Skeletal muscle satellite cell (primary cell): ENCODE measurements around the gene TSPAN33.
"Not testable (repeated sequence)": the region's sequence is repeated elsewhere in the genome, so short reads cannot be mapped to it uniquely, and the experiment has no call there.

Experiments used
- H3K27me3 ChIP-seq: 2 replicates; pipeline ENCODE4 v1.7.0; 2013; ENCODE audit warnings: low read length; ENCODE audit not compliant: control insufficient read depth, insufficient read depth
- H3K36me3 ChIP-seq: 2 replicates; pipeline ENCODE4 v1.7.0; 2013; ENCODE audit warnings: mild to moderate bottlenecking, control low read depth, low read length; ENCODE audit not compliant: insufficient read depth
- H3K4me1 ChIP-seq: 2 replicates; pipeline ENCODE4 v1.7.0; 2013; ENCODE audit warnings: low read length; ENCODE audit not compliant: control insufficient read depth, insufficient read depth
- H3K4me2 ChIP-seq: 2 replicates; pipeline ENCODE4 v1.7.0; 2013; ENCODE audit warnings: mild to moderate bottlenecking, low read length
- H3K4me3 ChIP-seq: 2 replicates; pipeline ENCODE4 v1.7.0; 2013; ENCODE audit warnings: low read length
- H3K9ac ChIP-seq: 2 replicates; pipeline ENCODE4 v1.7.0; 2013; ENCODE audit warnings: mild to moderate bottlenecking, low read depth, low read length, moderate library complexity
- H3K9me3 ChIP-seq: replicated peaks from 2 replicates; pipeline ENCODE4 v1.7.0; 2013; ENCODE audit warnings: mild to moderate bottlenecking, control low read depth, low read length

Gene TSPAN33

DNA sequence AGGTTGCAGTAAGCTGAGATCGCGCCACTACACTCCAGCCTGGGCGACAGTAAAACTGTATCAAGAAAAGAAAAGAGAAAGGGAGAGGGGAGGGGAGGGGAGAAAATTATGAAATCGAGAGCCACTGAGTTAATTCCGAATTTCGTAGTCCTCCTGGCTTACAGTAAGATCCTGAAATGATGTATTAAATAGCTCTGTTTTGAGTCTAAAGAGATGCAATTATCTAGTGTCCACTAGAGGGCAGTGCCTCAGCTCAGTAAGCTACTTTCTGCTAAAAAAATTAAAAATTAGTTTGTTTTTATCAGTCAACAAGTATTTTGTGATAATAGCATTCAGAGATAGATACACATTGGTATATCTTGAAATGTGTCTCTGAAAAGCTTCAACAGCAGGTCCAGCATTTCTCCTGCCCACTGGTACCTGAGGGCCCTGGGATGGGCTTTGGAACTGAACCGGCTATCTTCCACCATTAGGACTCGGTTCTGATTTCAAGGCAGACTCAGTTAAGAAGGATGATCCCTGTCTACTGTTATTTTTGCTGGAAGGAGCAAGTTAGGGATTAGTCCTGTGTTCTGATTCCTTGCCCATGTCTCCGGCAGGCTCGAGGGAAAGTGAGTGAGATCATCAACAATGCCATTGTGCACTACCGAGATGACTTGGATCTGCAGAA, 19.5 kb downstream of the TSPAN33 start:
- Histone ChIP-seq H3K4me2 (no peak overlapping the region), H3K4me3 (no peak overlapping the region), H3K27me3 (peaks cover 36% of the 10 kb centered on the region), H3K4me1 (no peaks in the 10 kb centered on the region), H3K9me3 (no peaks in the 10 kb centered on the region), H3K9ac (no peak overlapping the region), H3K36me3 (no peaks in the 10 kb centered on the region)

DNA sequence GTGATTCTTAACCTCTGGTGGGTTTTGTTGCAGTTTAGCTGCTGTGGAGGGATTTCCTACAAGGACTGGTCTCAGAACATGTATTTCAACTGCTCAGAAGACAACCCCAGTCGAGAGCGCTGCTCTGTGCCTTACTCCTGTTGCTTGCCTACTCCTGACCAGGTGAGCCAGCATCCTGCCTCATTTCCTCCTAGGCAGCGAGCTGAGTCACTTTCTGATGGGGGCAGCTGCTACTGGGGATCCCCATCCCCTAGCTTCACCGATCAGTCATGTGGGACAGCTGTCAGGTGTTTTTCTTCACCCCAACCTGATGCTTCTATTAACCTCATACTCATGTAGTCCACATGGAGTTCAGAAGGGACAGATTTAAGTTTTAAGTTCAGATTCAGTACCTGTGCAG, 22.2 kb downstream of the TSPAN33 start:
- no peak overlapping the region for H3K4me2 ChIP-seq
- H3K9me3 ChIP-seq, result no peaks in the 10 kb centered on the region

DNA sequence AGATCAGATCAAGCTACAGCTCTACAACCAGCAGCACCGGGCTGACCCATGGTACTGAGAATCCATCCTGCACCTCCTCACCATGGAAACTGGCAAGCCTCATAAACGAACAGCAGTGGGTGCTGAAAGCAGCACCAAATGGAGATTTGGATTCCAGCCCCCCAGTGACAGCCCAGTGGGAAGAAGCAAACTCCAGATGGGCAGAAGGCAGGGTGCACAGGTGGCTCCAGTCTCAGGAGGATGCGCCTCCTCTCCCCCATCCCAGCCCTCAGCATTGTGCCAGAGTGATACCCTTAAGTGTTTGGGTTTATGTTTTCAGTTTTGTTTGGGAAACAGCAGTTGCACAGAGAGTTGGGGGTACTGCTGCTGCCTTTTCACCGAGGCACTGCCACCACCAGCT, 23.3 kb downstream of the TSPAN33 start:
- Histone ChIP-seq H3K27me3 (peaks cover 39% of the 10 kb centered on the region), H3K9me3 (no peaks in the 10 kb centered on the region), H3K4me1 (no peaks in the 10 kb centered on the region), H3K4me2 (no peak overlapping the region), H3K4me3 (no peak overlapping the region), H3K36me3 (no peaks in the 10 kb centered on the region), H3K9ac (no peak overlapping the region)

More for the DNA sequence above, 22.2 kb downstream of the TSPAN33 start:
- H3K9ac ChIP-seq, result no peak overlapping the region
- no peaks in the 10 kb centered on the region for H3K4me1 ChIP-seq
- H3K36me3 ChIP-seq, result no peaks in the 10 kb centered on the region
- H3K27me3 ChIP-seq, result peaks cover 39% of the 10 kb centered on the region
- no peak overlapping the region for H3K4me3 ChIP-seq

DNA sequence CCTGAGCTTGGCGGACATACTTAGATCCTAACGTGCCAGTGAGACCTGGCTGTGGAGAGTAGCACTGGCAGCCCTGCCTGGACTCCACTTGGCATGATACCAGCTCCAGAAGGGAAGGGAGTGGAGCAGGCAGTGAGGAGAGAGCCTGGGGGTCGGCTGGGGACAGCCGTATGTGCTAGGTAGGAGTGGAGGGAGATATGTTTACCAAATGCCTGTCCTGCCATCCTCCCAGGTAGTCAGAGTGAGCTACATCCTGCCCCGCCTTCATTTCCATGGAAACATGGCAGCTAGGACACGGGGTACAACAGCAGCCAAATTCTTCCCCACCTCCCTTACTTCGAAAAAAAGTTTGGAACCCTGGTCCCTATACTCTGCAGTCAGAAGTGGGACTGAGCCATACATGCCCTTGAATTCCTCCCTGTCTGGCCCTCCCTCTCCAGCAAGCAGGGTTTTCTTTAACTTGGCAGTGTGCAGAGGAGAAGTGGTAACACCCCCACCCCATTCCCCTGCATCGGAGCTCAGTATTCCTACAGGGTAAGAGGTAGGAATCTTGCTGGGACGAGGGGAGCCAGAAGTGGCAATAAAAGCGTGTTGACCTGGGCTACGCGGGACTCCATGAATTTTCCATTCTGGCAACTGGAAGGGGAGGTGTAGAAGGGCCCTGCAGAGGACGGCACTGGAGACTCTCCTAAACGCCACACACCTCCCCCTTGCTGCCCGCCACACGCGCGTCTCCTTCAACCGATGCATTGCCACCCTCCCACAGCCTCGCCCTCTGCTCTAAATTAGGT, 23.9 kb downstream of the TSPAN33 start:
- Histone ChIP-seq H3K4me2 (peak overlapping the region; percentile 78), H3K4me3 (no peak overlapping the region), H3K36me3 (no peaks in the 10 kb centered on the region), H3K4me1 (no peaks in the 10 kb centered on the region), H3K27me3 (peaks cover 40% of the 10 kb centered on the region), H3K9ac (no peak overlapping the region), H3K9me3 (no peaks in the 10 kb centered on the region)

DNA sequence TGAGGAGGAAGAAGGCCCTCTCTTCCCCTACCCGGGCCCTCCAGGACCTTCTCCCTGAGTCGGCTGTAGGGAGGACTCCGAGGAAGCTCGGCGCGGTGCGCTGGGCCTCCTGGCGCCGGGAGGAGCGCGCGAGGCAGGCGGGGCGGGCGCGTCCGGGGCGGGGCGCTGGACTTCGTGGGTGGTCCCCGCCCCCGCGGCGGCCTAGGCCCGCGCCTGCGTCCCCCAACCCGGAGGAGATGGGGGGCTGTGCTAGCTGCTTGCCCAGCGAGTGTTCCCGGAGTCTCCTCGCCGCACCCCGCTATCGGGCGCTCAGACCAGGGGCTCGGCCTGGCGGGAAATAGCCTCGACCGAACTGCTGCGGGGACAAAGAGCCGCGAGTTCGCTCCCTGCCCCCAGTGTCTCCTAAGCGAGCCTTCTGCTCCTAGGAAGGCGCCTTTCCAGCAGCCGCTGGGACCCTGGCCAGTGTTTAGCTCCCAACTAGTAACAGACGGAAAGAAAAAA, 24.7 kb downstream of the TSPAN33 start:
- H3K9ac ChIP-seq, result no peak overlapping the region
- no peaks in the 10 kb centered on the region for H3K4me1 ChIP-seq
- peak overlapping the region; percentile 51 for H3K4me3 ChIP-seq

DNA sequence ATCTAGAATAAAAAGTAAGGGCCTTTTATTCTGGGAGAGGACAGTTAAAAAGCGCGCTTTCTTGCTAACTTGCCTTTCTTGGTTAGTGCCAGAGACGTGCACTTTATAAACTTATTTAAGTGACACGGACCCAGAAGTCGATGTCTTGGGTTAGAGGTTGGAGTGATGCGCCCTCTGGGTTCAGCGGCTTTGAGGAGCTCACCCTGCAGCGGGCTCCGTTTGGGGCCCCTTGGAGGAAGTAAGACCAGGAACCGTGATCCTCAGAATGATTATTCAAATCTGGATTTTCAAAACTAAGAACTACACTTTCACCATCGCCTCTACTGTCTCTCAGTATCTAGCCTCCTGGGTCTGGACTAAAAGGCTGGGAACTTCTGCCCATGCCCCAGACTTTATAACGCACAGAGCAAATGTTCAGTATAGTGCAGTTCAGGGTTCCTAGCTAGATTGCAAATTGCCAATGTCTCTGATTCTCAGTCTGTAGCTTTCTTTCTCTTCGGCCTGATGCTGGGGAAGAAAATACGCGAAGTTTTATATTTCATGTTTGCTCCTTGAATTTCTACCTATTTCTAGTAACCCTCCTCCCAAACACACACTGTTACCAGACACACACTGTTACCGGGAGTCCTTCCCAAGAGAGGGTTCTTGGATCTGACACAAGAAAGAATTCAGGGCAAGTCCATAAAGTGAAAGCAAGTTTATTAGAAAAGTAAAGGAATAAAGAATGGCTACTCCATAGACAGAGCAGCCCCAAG, 25.4 kb downstream of the TSPAN33 start:
- no peaks in the 10 kb centered on the region for H3K9me3 ChIP-seq
- no peaks in the 10 kb centered on the region for H3K36me3 ChIP-seq
- H3K9ac ChIP-seq, result no peak overlapping the region
- no peaks in the 10 kb centered on the region for H3K4me1 ChIP-seq
- H3K4me2 ChIP-seq, result peak overlapping the region; percentile 78
- H3K27me3 ChIP-seq, result peaks cover 47% of the 10 kb centered on the region
- H3K4me3 ChIP-seq, result no peak overlapping the region

More for the DNA sequence above, 24.7 kb downstream of the TSPAN33 start:
- H3K27me3 ChIP-seq, result peaks cover 40% of the 10 kb centered on the region
- peak overlapping the region; percentile 78 for H3K4me2 ChIP-seq
- no peaks in the 10 kb centered on the region for H3K36me3 ChIP-seq
- no peaks in the 10 kb centered on the region for H3K9me3 ChIP-seq

DNA sequence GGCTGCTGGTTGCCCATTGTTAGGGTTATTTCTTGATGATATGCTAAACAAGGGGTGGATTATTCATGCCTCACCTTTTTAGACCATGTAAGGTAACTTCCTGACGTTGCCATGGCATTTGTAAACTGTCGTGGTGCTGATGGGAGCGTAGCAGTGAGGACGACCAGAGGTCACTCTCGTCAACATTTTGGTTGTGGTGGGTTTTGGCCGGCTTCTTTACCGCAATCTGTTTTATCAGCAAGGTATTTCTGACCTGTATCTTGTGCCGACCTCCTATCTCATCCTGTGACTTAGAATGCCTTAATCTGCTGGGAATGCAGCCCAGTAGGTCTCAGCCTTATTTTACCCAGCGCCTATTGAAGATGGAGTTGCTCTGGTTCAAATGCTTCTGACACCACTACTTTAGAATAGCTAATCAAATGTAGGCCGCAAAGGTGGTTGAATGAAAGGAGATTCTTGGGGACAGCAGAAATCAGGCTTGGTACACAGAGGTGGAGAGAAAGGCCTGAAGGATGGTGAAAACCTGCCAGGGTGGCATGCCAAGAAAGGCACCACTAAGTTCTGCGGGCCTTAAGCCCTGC, 26.0 kb downstream of the TSPAN33 start:
- H3K27me3 ChIP-seq, result peaks cover 49% of the 10 kb centered on the region
- H3K4me1 ChIP-seq, result no peaks in the 10 kb centered on the region
- H3K36me3 ChIP-seq, result no peaks in the 10 kb centered on the region
- no peak overlapping the region for H3K4me3 ChIP-seq
- no peak overlapping the region for H3K4me2 ChIP-seq
- no peak overlapping the region for H3K9ac ChIP-seq
- H3K9me3 ChIP-seq, result no peaks in the 10 kb centered on the region

DNA sequence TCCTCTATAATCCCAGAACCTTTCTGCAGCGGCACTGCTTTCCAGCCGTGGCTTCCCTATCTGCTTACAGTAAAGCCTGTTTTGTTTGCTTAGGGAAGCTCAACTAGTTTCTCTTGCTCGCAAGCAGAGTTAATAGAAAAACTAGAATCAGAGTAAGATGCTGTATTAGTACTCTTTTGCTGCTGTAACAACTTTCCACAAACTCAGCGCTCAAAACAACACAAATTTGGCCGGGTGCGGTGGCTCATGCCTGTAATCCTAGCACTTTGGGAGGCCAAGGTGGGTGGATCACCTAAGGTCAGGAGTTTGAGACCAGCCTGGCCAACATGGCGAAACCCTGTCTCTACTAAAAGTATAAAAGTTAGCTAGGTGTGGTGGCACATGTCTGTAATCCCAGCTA, 29.4 kb downstream of the TSPAN33 start:
- H3K9me3 ChIP-seq, H3K4me3 ChIP-seq, H3K9ac ChIP-seq, H3K36me3 ChIP-seq, H3K4me1 ChIP-seq, H3K4me2 ChIP-seq: not testable (repeated sequence)
- H3K27me3 ChIP-seq, result peaks cover 49% of the 10 kb centered on the region

DNA sequence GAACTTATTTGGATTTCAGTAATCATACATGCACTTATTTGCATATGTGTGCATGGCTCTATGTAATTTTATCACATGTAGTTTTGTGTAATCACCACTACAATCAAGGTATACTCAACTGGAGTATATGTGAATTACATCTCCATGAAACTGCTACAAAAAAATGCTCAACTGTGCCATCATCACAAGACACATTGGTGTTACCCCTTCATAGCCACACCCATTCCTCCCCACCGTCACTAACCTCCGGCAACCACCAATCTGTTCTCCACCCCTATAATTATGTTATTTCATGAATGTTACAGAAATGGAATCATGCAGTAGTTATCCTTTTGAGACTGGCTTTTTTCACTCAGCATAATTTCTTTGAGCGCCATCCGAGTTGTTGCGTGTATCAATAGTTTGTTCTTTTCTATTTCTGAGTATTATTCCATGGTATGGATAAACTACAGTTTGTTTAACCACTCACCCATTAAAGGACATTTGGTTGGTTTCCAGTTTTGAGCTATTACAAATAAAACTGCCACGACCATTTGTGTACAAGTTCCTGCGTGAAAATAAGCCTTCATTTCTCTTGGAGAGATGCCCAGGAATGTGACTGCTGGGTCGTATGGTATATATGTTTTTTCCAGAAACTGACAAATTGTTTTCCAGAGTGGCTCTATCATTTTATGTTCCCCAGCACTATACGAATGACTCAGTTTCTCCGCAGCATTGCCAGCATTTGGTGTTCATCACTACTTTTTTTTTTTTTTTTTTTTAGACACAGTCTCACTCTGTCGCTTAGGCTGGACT, 32.6 kb downstream of the TSPAN33 start:
- no peak overlapping the region for H3K9ac ChIP-seq
- H3K4me1 ChIP-seq, result no peaks in the 10 kb centered on the region
- no peak overlapping the region for H3K4me2 ChIP-seq
- H3K4me3 ChIP-seq, result no peak overlapping the region
- H3K36me3 ChIP-seq, result no peaks in the 10 kb centered on the region
- H3K27me3 ChIP-seq, result peaks cover 54% of the 10 kb centered on the region
- H3K9me3 ChIP-seq, result no peaks in the 10 kb centered on the region

DNA sequence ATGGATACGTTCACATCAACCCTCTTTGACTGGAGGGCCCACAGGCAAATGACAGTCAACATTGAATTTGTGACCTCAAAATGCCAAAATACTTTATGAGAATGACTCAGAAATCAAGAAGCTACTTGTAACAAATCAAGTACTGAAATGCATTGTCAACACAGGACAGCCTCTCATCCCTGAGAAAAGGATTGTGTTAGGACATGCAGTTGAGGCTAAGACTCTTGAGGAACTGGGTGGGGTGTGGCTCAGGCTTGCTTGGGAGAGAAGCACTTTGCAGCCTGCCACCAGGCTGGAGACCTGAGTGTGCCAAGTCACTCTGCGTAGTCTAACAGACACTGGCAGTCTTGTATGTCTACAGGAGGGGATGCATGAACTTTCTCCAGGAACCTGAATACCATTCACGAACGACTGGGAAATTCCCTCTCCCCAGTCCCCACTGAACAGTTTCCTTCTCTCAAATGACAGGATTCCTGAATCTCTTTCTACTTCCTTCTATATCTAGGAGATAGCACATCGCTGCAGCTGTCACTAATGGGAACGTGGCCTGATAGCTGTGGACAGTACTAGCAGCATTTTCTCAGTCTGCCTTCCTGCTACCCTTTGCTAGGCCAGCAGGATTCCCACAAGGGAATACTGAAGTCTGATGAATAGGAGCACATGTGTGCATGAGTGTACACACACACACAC, 40.6 kb downstream of the TSPAN33 start:
- H3K27me3 ChIP-seq, result peaks cover 43% of the 10 kb centered on the region

More for the DNA sequence above, 40.6 kb downstream of the TSPAN33 start:
- Histone ChIP-seq H3K4me1 (peaks cover 9% of the 10 kb centered on the region), H3K9me3 (no peaks in the 10 kb centered on the region), H3K9ac (no peak overlapping the region), H3K36me3 (no peaks in the 10 kb centered on the region), H3K4me2 (no peak overlapping the region), H3K4me3 (no peak overlapping the region)
